Upper lobe of right lung (tissue), 1 donor: Measurements from ENCODE around the gene FEZF1. TPM values are rescaled to one million over a fixed set of nuclear protein-coding genes. Genes with fewer than 3 reads are reported as not detected.

Source experiments
- ATAC-seq: fragments of 200-7000 bp; cut with Tn5 transposase; one replicate; pipeline ENCODE4 v1.9.1; 2020; ENCODE audit warnings: mild to moderate bottlenecking, moderate library complexity
- DNase-seq: peaks from one replicate; pipeline ENCODE4 v3.0.0-alpha.2; 2020
- H3K27ac ChIP-seq: fragments of 200-600 bp; one replicate; pipeline ENCODE4 v1.8.0; 2022
- H3K27me3 ChIP-seq: fragments of 200-600 bp; one replicate; pipeline ENCODE4 v1.8.0; 2022; ENCODE audit warnings: mild to moderate bottlenecking
- H3K36me3 ChIP-seq: fragments of 200-600 bp; one replicate; pipeline ENCODE4 v1.8.0; 2022
- H3K4me1 ChIP-seq: fragments of 200-600 bp; one replicate; pipeline ENCODE4 v1.8.0; 2022
- H3K4me3 ChIP-seq: fragments of 200-600 bp; one replicate; pipeline ENCODE4 v1.8.0; 2022; ENCODE audit warnings: mild to moderate bottlenecking
- H3K9me3 ChIP-seq: fragments of 200-600 bp; one replicate; pipeline ENCODE4 v1.8.0; 2022
- intact Hi-C: fragments of 100-400 bp; cut with DNase I; formaldehyde crosslinking; loops from one replicate; pipeline ENCODE4 v1.11.0; 2022
- total RNA-seq: library from RNA; stranded (reverse); fragmentation: NEBNext Ultra II Directional; extraction: Animal tissue kit (Norgen Biotek cat#: 25700); gene quantifications from one replicate; pipeline ENCODE4 v1.2.1, GENCODE V29; 2021
- TF ChIP-seq, protein P1 (sequence below): fragments of 200-600 bp; IDR thresholded peaks from one replicate; pipeline ENCODE4 v1.8.0; 2022; ENCODE audit warnings: antibody characterized with exemption
- donor health status: DM: no; HTN: yes; CAD: no; lungs with severe emphysema.

FEZF1 gene
- total RNA-seq, 1 donor from 2014 or later: not detected

DNA sequence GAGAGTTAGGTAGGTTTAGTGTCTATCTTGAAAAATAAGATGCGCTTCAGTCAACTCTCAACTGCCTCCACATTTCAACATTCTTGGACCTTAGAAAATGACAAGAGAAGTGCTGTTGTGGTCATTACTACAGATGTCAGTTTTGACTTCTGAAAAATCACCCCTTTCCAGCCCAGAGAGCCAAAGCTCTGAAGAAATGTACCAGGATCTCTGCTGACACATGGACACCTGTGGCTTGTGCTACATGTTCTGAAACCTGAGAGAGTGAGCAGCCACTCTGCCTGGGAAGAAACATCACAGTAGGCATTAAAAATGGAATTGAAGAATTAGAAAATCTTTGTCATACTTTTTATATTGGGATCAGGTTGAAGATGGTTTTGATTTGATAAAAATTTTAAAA is 35.9 kb upstream of the FEZF1 start:
- DNase-seq: no peak
- Histone ChIP-seq H3K9me3 (no peaks in the 10 kb centered on the region), H3K4me1 (no peaks in the 10 kb centered on the region), H3K27me3 (no peaks in the 10 kb centered on the region), H3K36me3 (no peaks in the 10 kb centered on the region), H3K27ac (no peak overlapping the region), H3K4me3 (no peak overlapping the region)
- intact Hi-C loops: no loop called here
- no peak for ATAC-seq
- TF ChIP-seq, protein P1, sequence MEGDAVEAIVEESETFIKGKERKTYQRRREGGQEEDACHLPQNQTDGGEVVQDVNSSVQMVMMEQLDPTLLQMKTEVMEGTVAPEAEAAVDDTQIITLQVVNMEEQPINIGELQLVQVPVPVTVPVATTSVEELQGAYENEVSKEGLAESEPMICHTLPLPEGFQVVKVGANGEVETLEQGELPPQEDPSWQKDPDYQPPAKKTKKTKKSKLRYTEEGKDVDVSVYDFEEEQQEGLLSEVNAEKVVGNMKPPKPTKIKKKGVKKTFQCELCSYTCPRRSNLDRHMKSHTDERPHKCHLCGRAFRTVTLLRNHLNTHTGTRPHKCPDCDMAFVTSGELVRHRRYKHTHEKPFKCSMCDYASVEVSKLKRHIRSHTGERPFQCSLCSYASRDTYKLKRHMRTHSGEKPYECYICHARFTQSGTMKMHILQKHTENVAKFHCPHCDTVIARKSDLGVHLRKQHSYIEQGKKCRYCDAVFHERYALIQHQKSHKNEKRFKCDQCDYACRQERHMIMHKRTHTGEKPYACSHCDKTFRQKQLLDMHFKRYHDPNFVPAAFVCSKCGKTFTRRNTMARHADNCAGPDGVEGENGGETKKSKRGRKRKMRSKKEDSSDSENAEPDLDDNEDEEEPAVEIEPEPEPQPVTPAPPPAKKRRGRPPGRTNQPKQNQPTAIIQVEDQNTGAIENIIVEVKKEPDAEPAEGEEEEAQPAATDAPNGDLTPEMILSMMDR: no peak

DNA sequence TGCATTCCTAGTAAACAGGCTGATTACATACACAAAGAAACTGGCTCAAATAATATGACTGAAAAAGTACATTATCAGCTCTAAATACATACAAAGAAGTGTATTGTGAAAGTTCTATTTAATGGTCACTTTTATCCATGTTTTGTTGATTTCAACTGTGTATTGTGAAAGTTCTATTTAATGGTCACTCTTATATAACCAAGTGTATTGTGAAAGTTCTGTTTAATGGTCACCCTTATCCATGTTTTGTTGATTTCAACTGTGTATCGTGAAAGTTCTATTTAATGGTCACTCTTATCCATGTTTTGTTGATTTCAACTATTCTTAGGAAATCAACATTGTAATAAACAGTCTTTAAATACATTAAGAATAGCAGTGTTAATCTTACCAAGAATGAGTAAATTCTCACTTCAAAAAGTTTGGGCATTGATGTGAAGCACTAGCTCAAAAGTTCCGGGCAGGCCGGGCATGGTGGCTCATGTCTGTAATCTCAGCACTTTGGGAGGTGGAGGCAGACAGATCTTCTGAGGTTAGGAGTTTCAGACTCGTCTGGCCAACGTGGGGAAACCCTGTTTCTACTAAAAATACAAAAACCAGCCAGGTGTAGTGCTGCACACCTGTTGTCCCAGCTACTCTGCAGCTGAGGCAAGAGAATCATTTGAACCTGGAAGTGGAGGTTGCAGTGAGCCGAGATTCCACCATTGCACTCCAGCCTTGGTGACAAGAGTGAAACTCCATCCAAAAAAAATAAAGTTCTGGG is 34.8 kb upstream of the FEZF1 start:
- no peaks in the 10 kb centered on the region for H3K9me3 ChIP-seq
- no peak overlapping the region for H3K27ac ChIP-seq
- intact Hi-C loops: no loop called here
- no peaks in the 10 kb centered on the region for H3K27me3 ChIP-seq
- H3K36me3 ChIP-seq: no peaks in the 10 kb centered on the region
- no peak overlapping the region for H3K4me3 ChIP-seq
- TF ChIP-seq, protein P1: no peak
- ATAC-seq (no peak), DNase-seq (no peak)
- H3K4me1 ChIP-seq: no peaks in the 10 kb centered on the region

DNA sequence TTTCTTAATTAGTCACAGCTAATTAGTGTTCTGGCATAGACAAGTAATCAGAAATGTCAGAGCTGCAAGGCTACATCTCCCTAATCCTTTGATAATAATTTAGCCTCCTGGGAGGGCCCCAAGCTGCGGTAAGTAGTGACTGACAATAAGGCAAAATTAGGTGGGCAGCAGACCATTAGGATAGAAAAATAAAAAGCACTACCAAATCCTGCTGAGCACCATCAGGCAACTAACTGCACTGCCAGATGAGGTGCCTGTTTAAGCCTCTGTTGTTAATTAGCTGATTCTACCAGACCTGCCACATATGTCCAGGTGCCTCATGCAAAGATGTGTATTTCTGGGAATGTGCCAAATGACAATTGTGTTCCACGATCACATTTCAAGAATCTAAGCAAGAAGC is 32.5 kb upstream of the FEZF1 start:
- Histone ChIP-seq H3K27ac (no peak overlapping the region), H3K4me3 (no peak overlapping the region), H3K27me3 (no peaks in the 10 kb centered on the region), H3K4me1 (no peaks in the 10 kb centered on the region), H3K9me3 (no peaks in the 10 kb centered on the region), H3K36me3 (no peaks in the 10 kb centered on the region)
- ATAC-seq (no peak), DNase-seq (no peak)
- intact Hi-C loops: no loop called here
- TF ChIP-seq, protein P1: no peak

DNA sequence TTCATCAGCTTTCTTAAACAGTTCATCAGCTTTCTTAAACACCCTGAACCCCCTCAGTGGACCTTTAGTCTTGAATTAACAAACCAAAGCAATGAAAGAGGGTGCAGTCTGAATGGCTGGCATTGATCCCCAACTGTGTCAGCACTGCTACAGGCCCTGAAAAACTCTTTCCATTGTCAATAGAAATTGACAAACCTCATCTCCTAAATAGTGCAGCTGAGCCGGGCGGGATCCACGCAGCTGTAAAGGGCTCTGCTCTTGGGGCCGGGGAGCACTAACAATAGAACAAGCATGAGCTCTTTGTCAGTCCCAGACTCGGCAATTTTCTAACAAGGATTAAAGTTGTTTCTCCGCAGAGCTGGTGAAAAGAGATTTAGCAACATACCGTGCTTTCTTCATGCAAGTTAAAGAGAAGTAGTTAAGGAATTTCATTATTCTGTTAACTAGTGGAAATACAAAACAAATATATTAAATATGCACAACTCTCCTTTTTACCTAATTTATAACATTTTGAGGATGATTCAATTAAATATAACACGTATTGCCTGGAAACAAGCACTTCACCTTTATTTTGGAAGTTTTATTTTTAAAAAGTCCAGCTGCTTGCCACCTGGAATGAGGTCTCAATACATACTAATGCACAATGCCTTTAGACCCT is 24.7 kb upstream of the FEZF1 start:
- Histone ChIP-seq H3K9me3 (no peaks in the 10 kb centered on the region), H3K27me3 (no peaks in the 10 kb centered on the region), H3K27ac (no peak overlapping the region), H3K4me3 (no peak overlapping the region), H3K4me1 (no peaks in the 10 kb centered on the region), H3K36me3 (no peaks in the 10 kb centered on the region)
- no peak for DNase-seq
- intact Hi-C loops: no loop called here
- ATAC-seq: no peak
- TF ChIP-seq, protein P1: no peak

DNA sequence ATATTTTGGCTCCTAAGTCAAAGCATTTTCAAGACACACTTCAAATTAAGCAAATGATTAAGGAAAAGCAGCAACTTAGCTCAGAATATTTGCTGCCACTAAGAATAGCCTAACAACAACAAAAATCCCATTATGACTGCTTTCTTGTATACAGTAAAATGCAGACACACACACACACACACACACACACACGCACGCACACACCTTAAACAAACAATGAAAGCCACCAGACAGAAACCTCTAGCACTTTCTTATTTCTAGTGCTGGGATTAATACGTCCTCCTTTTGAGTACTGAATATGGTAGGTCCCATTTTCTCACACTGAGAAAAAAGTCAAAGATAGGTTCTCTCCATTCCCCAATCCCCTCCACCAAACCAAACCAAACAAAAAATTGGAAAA is 23.4 kb upstream of the FEZF1 start:
- intact Hi-C loops: no loop called here
- no peak overlapping the region for H3K27ac ChIP-seq
- DNase-seq (no peak), ATAC-seq (no peak)
- no peaks in the 10 kb centered on the region for H3K9me3 ChIP-seq
- H3K27me3 ChIP-seq: no peaks in the 10 kb centered on the region
- no peaks in the 10 kb centered on the region for H3K36me3 ChIP-seq
- H3K4me3 ChIP-seq: no peak overlapping the region
- TF ChIP-seq, protein P1: no peak
- H3K4me1 ChIP-seq: no peaks in the 10 kb centered on the region
